Osteocyte (in vitro differentiated cells): ENCODE data around the gene DNAJB12. TPM values are rescaled to one million over a fixed set of nuclear protein-coding genes. Genes with fewer than 3 reads are reported as not detected.
"Not testable (repeated sequence)": the region's sequence is repeated elsewhere in the genome, so short reads cannot be mapped to it uniquely, and the experiment has no call there.

Source experiments
- DNase-seq: peaks from one replicate; pipeline ENCODE4 v3.0.0; 2021; ENCODE audit warnings: mixed read lengths; ENCODE audit not compliant: unreplicated experiment; ENCODE audit errors: extremely low spot score
- H3K27ac Mint-ChIP-seq: one replicate; pipeline ENCODE4 v1.8.0; 2021; ENCODE audit warnings: mild to moderate bottlenecking, mixed read lengths; ENCODE audit not compliant: unreplicated experiment
- H3K27me3 Mint-ChIP-seq: one replicate; pipeline ENCODE4 v1.8.0; 2021; ENCODE audit warnings: mixed read lengths; ENCODE audit not compliant: unreplicated experiment
- H3K36me3 Mint-ChIP-seq: one replicate; pipeline ENCODE4 v1.8.0; 2021; ENCODE audit warnings: mixed read lengths; ENCODE audit not compliant: unreplicated experiment
- H3K4me1 Mint-ChIP-seq: one replicate; pipeline ENCODE4 v1.8.0; 2021; ENCODE audit warnings: mixed read lengths; ENCODE audit not compliant: unreplicated experiment
- H3K4me3 Mint-ChIP-seq: one replicate; pipeline ENCODE4 v1.8.0; 2021; ENCODE audit warnings: mild to moderate bottlenecking, moderate library complexity, mixed read lengths; ENCODE audit not compliant: unreplicated experiment
- H3K9me3 Mint-ChIP-seq: one replicate; pipeline ENCODE4 v1.8.0; 2021; ENCODE audit warnings: mixed read lengths; ENCODE audit not compliant: unreplicated experiment
- total RNA-seq: library from RNA; stranded (reverse); gene quantifications from 2 replicates; pipeline ENCODE4 v1.2.1, GENCODE V29; 2021
- TF ChIP-seq, protein P1 (sequence below): fragments of 200-600 bp; sonication (generic); IDR thresholded peaks from 2 replicates; pipeline ENCODE4 v1.5.0; 2021; ENCODE audit warnings: antibody characterized with exemption, mild to moderate bottlenecking, moderate library complexity

Gene DNAJB12
- total RNA-seq, 1 donor from 2014 or later: 43.0 TPM

DNA sequence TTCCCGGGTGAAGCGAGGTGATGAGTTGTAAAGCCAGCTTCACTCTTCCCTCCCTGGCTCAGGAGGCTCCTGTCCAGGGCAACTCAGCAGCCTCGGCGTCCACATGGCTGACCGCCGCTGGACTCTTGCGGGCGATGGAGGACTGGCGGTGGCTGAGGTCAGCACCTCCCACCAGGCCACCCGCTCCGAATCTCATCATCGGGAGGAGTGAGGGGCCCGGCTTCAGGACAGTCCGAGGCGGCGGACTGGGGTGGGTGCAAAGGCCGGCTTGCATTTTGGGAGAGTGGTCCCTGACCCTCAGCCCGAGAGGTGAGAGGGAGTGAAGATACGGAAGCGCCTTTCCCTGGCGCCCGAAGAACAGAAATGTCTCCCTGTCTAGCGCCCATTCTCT is 759 bp downstream of the DNAJB12 start:
- Mint-ChIP-seq H3K4me1 (peaks cover 31% of the 10 kb centered on the region), H3K4me3 (peak overlapping the region; percentile 99), H3K27ac (peak overlapping the region; percentile 100), H3K36me3 (peaks cover 12% of the 10 kb centered on the region), H3K27me3 (no peaks in the 10 kb centered on the region), H3K9me3 (no peaks in the 10 kb centered on the region)
- TF ChIP-seq, protein P1, sequence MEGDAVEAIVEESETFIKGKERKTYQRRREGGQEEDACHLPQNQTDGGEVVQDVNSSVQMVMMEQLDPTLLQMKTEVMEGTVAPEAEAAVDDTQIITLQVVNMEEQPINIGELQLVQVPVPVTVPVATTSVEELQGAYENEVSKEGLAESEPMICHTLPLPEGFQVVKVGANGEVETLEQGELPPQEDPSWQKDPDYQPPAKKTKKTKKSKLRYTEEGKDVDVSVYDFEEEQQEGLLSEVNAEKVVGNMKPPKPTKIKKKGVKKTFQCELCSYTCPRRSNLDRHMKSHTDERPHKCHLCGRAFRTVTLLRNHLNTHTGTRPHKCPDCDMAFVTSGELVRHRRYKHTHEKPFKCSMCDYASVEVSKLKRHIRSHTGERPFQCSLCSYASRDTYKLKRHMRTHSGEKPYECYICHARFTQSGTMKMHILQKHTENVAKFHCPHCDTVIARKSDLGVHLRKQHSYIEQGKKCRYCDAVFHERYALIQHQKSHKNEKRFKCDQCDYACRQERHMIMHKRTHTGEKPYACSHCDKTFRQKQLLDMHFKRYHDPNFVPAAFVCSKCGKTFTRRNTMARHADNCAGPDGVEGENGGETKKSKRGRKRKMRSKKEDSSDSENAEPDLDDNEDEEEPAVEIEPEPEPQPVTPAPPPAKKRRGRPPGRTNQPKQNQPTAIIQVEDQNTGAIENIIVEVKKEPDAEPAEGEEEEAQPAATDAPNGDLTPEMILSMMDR: no peak
- no peak for DNase-seq

DNA sequence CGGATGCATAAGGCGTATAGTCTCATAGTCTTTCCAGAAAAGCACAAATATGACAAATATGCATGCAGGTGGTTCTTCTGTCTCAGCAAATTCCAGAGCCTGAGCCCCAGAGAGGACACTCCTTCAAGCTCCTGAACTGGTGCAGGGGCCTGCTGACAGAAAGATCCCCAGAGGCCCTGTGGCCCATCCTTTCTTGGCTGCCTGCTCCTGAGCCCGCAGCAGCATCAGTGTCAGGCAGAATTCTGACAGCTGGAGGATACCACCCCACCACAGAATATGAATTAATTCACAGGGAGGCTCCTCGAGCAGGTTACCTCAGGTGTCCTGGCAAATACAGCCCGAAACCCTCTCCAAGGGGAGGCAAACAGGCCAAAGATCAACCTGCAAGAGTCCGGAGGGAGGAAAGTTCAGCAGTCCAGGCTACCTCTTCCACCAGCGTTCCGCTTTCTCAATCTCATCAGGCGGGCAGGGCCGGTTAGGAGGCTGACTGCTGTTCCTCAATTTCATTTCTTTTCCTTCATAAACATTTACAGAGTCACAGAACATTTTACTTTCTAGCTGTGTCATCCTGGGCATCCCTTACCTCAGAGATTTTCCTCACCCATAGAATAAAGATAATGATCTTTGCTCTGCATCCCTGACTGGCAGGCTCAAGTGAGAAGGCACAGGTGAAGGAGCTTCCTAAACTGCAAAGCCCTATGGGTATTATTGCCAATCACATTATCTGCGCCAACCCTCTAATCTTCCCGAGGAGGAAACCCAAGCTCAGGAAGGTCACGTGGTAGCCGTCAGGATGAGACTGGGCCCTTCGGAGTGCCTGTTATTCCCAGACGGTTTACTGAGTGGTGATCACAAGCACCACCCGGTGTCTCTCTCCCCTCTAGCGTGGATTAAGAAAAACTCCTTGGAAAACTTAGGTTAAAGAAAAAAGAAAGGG is 1.4 kb downstream of the DNAJB12 start:
- Mint-ChIP-seq H3K9me3 (no peaks in the 10 kb centered on the region), H3K4me1 (peaks cover 31% of the 10 kb centered on the region), H3K27ac (peak overlapping the region; percentile 100), H3K27me3 (no peaks in the 10 kb centered on the region), H3K4me3 (peak overlapping the region; percentile 99), H3K36me3 (peaks cover 13% of the 10 kb centered on the region)
- TF ChIP-seq, protein P1: no peak
- DNase-seq: no peak

DNA sequence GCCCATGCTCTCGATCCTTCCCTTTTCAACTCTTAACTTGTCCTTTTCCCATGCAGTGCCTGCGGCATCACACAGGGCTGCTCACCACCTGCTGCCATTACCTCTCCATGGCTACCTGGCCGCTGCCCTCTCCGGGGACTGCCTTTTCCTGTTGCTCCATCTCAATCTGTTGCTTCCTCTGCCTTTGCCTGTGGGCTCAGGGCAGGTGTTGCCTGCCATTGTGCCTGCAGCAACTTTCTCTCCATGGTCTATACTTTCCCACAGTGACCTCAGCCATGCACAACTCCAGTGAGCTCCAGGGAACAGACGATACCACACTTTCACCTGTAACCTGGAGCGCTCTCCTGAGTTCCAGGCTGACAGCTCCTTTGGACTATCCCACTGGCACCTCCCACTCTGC is 3.2 kb downstream of the DNAJB12 start:
- Mint-ChIP-seq H3K27me3 (no peaks in the 10 kb centered on the region), H3K27ac (peak overlapping the region; percentile 1), H3K9me3 (no peaks in the 10 kb centered on the region), H3K36me3 (peaks cover 13% of the 10 kb centered on the region), H3K4me1 (peaks cover 31% of the 10 kb centered on the region), H3K4me3 (no peak overlapping the region)
- TF ChIP-seq, protein P1: no peak
- no peak for DNase-seq

DNA sequence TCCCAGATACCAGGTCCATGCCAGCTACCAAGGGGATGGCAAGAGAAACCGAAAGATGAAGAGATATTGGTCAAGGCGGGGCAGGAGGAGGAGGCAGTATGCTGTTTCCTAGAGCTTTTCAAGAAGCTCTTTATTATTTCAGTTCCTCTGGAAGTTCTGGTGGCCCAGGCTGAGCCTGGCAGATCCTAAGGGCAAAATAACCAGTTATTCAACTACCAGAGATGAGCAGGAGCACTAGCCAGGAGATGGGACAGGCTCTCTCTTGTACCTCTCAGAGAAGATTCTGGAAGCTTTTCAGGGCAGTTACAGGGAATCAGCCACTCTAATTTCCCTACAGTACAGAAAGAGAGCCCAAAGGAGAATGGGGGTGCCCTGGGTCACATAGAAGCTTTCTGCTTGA is 5.3 kb downstream of the DNAJB12 start:
- H3K27ac Mint-ChIP-seq: peak overlapping the region; percentile 23
- TF ChIP-seq, protein P1: no peak
- DNase-seq: no peak

DNA sequence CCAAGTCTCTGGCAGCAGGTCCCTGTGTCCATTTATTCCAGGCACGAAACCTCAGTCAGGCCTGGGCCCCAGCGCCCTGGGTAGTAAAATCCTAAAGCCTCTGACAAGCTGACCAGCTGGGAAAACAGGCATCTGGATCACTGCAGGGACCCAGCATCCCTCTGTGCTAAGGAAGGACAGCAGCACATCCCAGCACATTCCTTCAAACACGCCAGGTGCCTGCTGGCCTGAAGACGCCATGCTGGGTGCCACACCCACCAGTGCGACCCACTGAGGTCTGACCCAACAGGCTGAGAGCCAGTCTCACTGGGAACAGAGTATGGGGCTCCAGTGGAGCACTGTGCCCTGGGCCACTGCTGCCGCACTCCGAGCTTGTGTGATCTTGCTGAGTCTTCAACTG is 6.4 kb downstream of the DNAJB12 start:
- Mint-ChIP-seq H3K27ac (no peak overlapping the region), H3K36me3 (peaks cover 20% of the 10 kb centered on the region), H3K27me3 (no peaks in the 10 kb centered on the region), H3K4me3 (no peak overlapping the region), H3K4me1 (peaks cover 18% of the 10 kb centered on the region), H3K9me3 (no peaks in the 10 kb centered on the region)
- TF ChIP-seq, protein P1: no peak
- DNase-seq: no peak

More for the DNA sequence above, 5.3 kb downstream of the DNAJB12 start:
- no peak overlapping the region for H3K4me3 Mint-ChIP-seq
- peaks cover 13% of the 10 kb centered on the region for H3K36me3 Mint-ChIP-seq
- H3K4me1 Mint-ChIP-seq: peaks cover 25% of the 10 kb centered on the region
- no peaks in the 10 kb centered on the region for H3K9me3 Mint-ChIP-seq
- H3K27me3 Mint-ChIP-seq: no peaks in the 10 kb centered on the region

DNA sequence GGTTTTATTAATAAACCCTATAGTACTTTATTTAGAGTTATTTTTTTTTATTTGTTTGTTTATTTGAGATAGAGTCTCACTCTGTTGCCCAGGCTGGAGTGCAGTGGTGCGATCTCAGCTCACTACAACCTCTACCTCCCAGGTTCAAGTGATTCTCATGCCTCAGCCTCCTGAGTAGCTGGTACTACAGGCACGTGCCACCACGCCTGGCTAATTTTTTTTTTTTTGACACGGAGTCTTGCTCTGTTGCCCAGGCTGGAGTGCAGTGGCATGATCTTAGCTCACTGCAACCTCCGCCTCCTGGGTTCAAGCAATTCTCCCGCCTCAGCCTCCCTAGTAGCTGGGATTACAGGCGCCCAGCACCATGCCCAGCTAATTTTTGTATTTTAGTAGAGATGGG is 8.6 kb downstream of the DNAJB12 start:
- DNase-seq, H3K4me3 Mint-ChIP-seq, H3K9me3 Mint-ChIP-seq, H3K27me3 Mint-ChIP-seq, H3K27ac Mint-ChIP-seq, H3K4me1 Mint-ChIP-seq: not testable (repeated sequence)
- peaks cover 24% of the 10 kb centered on the region for H3K36me3 Mint-ChIP-seq
